K562 (cell line): Measurements from ENCODE around the gene EME2. TPM values are rescaled to one million over a fixed set of nuclear protein-coding genes. Genes with fewer than 3 reads are reported as not detected.

Experiments used
- ATAC-seq: fragments of 200-7000 bp; cut with Tn5 transposase; 3 replicates; pipeline ENCODE4 v1.9.1; 2020; ENCODE audit warnings: moderate library complexity
- BruUV-seq: library from RNA; stranded (reverse); fragments of 400-500 nt; replicated peaks from 2 replicates; lab custom pipeline; 2021; lab: Mats Ljungman, UMichigan
- CTCF ChIA-PET: fragments of 300-600 bp; formaldehyde crosslinking; extraction: SDS; loops from one replicate; lab custom pipeline; 2021; ENCODE audit warnings: low intra/inter-chr PET ratio; lab: Yijun Ruan, JAX
- POLR2A ChIA-PET: fragments of 300-600, 350-650 bp; sonication (Branson Sonifier 250); formaldehyde crosslinking; extraction: SDS; loops from one replicate; lab custom pipeline; 2021; ENCODE audit warnings: antibody characterized with exemption, inconsistent platforms; lab: Yijun Ruan, JAX
- DNase-seq, 4 experiments: peaks; one replicate each; pipeline versions ENCODE4 v3.0.0 to v3.0.0-alpha.2; 2011 to 2018; ENCODE audit warnings: low spot score in 3 of 4, mixed read lengths in 3 of 4; ENCODE audit errors: extremely low read depth in 1 of 4
- FAIRE-seq: peaks from 2 replicates; lab custom pipeline; 2011; peaks lifted over from hg19 to GRCh38; lab: Jason Lieb, UNC
- H2AFZ ChIP-seq: 2 replicates; pipeline ENCODE4 v1.6.0; 2011; ENCODE audit warnings: low read depth, low read length, control low read depth, inconsistent platforms
- H3K27ac ChIP-seq: fragments of 200-600 bp; 3 replicates; pipeline ENCODE4 v1.8.0; 2011; ENCODE audit warnings: low read depth, mild to moderate bottlenecking, control low read depth, inconsistent platforms, low read length, moderate library complexity, mixed read lengths; ENCODE audit errors: extremely low read depth
- H3K27me3 ChIP-seq, 2 experiments: fragments of 300-600 bp in 1 of 2; 2 replicates in 1 of 2; 3 replicates in 1 of 2; pipeline versions ENCODE4 v1.6.0 to v1.8.0; 2011; ENCODE audit warnings: inconsistent platforms in 2 of 2, low read length in 2 of 2, mild to moderate bottlenecking in 1 of 2, mixed read lengths in 1 of 2, moderate library complexity in 1 of 2; ENCODE audit not compliant: control insufficient read depth in 2 of 2, insufficient read depth in 2 of 2
- H3K36me3 ChIP-seq: fragments of 300-600 bp; 3 replicates; pipeline ENCODE4 v1.8.0; 2011; ENCODE audit warnings: mild to moderate bottlenecking, low read length, inconsistent platforms; ENCODE audit not compliant: control insufficient read depth, insufficient read depth
- H3K4me1 ChIP-seq, 2 experiments: fragments of 200-600 bp in 1 of 2; replicated peaks in 1 of 2; 2 replicates in 1 of 2; 3 replicates in 1 of 2; pipeline versions ENCODE4 v1.5.1 to v1.8.0; 2011; ENCODE audit warnings: inconsistent platforms in 2 of 2, low read length in 2 of 2, mild to moderate bottlenecking in 1 of 2, mixed read lengths in 1 of 2, moderate library complexity in 1 of 2; ENCODE audit not compliant: control insufficient read depth in 2 of 2, insufficient read depth in 2 of 2
- H3K4me2 ChIP-seq: 2 replicates; pipeline ENCODE4 v1.6.1; 2011; ENCODE audit warnings: low read length, control low read depth, inconsistent platforms, mixed read lengths; ENCODE audit not compliant: insufficient read depth
- H3K4me3 ChIP-seq: fragments of 200-600 bp; sonication (generic), shearing (Covaris generic); 2 replicates; pipeline ENCODE4 v1.5.1; 2016; ENCODE audit warnings: control low read depth, inconsistent platforms
- H3K79me2 ChIP-seq: fragments of 200-600 bp; 3 replicates; pipeline ENCODE4 v1.8.0; 2011; ENCODE audit warnings: low read length, inconsistent platforms; ENCODE audit not compliant: control insufficient read depth, insufficient read depth
- H3K9ac ChIP-seq, 2 experiments: 2 replicates each; pipeline versions ENCODE4 v1.6.0 to v1.6.1; 2011; ENCODE audit warnings: low read depth in 2 of 2, low read length in 2 of 2, control low read depth in 1 of 2, inconsistent platforms in 1 of 2, mild to moderate bottlenecking in 1 of 2, mixed read lengths in 1 of 2; ENCODE audit not compliant: insufficient read depth in 1 of 2
- H3K9me1 ChIP-seq: one replicate; pipeline ENCODE4 v1.6.0; 2011; ENCODE audit warnings: inconsistent platforms, mild to moderate bottlenecking, low read length, moderate library complexity; ENCODE audit not compliant: control insufficient read depth, insufficient read depth
- H3K9me3 ChIP-seq: replicated peaks from 2 replicates; pipeline ENCODE4 v1.5.1; 2011; ENCODE audit warnings: low read depth, low read length, inconsistent platforms; ENCODE audit not compliant: control insufficient read depth, insufficient read depth
- H4K20me1 ChIP-seq: replicated peaks from 2 replicates; pipeline ENCODE4 v1.6.1; 2011; ENCODE audit warnings: low read length, inconsistent platforms, mixed read lengths; ENCODE audit not compliant: control insufficient read depth, insufficient read depth
- KLF10 ChIP-seq: fragments of 250-450 bp; sonication (Bioruptor Pico); IDR thresholded peaks from 2 replicates; pipeline ENCODE4 v1.6.1; 2021; ENCODE audit warnings: matching md5 sums
- NR2F6 ChIP-seq: fragments of 450-650 bp; formaldehyde crosslinking; IDR thresholded peaks from 2 replicates; pipeline ENCODE4 v1.4.0; 2020; ENCODE audit warnings: mild to moderate bottlenecking
- POLR2G ChIP-seq: fragments of 200-400 bp; formaldehyde crosslinking; IDR thresholded peaks from 2 replicates; pipeline ENCODE4 v1.6.1; 2017; ENCODE audit warnings: low read depth, mild to moderate bottlenecking, antibody characterized with exemption, low read length, moderate library complexity
- TEAD2 ChIP-seq: fragments of 450-650 bp; IDR thresholded peaks from 2 replicates; pipeline ENCODE4 v1.6.1; 2016; ENCODE audit warnings: missing genetic modification characterization, control low read depth, missing compliant biosample characterization
- ZBTB12 ChIP-seq: fragments of 250-450 bp; sonication (Bioruptor Pico); IDR thresholded peaks from 2 replicates; pipeline ENCODE4 v1.4.0; 2020
- ZBTB2 ChIP-seq: fragments of 450-650 bp; IDR thresholded peaks from 2 replicates; pipeline ENCODE4 v1.6.1; 2016; ENCODE audit warnings: antibody characterized with exemption
- ZNF239 ChIP-seq: fragments of 250-450 bp; sonication (Bioruptor Pico); IDR thresholded peaks from 2 replicates; pipeline ENCODE4 v1.4.0; 2020; ENCODE audit warnings: mild to moderate bottlenecking
- ZNF57 ChIP-seq: fragments of 450-650 bp; formaldehyde crosslinking; IDR thresholded peaks from 2 replicates; pipeline ENCODE4 v1.4.0; 2020; ENCODE audit warnings: mild to moderate bottlenecking, moderate library complexity
- WGBS: fragments of 100-300 bp; shearing (Covaris generic); methylation state at CpG from one replicate; pipeline ENCODE4 v1.1.6; 2016; ENCODE audit warnings: low coverage, mixed read lengths; ENCODE audit not compliant: insufficient coverage; ENCODE audit errors: missing lambda C conversion rate; 5-methylcytosine and 5-hydroxymethylcytosine counted together
- in situ Hi-C: fragments of 300-500 bp; cut with MboI; formaldehyde crosslinking; loops from 4 replicates; pipeline ENCODE4 v1.15.0; 2018; ENCODE audit warnings: inconsistent platforms, mixed read lengths
- intact Hi-C: fragments of 100-400 bp; cut with micrococcal nuclease; formaldehyde crosslinking; loops from 2 replicates; pipeline ENCODE4 v1.14.2; 2022
- polyA plus RNA-seq, 8 experiments: library from polyadenylated mRNA; depleted of rRNA in 4 of 8; stranded (reverse) in 5 of 8; unstranded in 3 of 8; fragments of >200 nt; fragmentation: Nextera tagmentation in 2 of 8; fragmentation: Illumina TruSeq in 1 of 8; extraction: Ambion mirVana in 2 of 8; extraction: Trizol in 1 of 8; gene quantifications; 2 replicates each; pipeline versions ENCODE4 v1.2.1 to v1.2.3, GENCODE V29; 2011 to 2014; ENCODE audit warnings: inconsistent platforms in 1 of 8, missing spikeins in 1 of 8
- total RNA-seq, 7 experiments: library from RNA; depleted of rRNA in 6 of 7; stranded (reverse); fragments of >200 nt in 6 of 7; fragmentation: Illumina TruSeq in 2 of 7; extraction: Trizol in 2 of 7; gene quantifications; 2 replicates each; pipeline versions ENCODE4 v1.2.1 to v1.2.3, GENCODE V29; 2011 to 2021; ENCODE audit warnings: low replicate concordance in 1 of 7

The EME2 gene
- total and polyA plus RNA-seq, 9 of the 15 experiments (the other 6 are each of a cell fraction or from before 2014, with no cell fraction given) = 0.35 to 19.9 (median 3.5) TPM

- Histone ChIP-seq H3K9me3 (no peaks in the 10 kb centered on the region), H3K4me1 (peaks cover 9 to 18% of the 10 kb centered on the region in 2 experiments; a peak in 3 of 5 replicates), H3K36me3 (peaks cover 47% of the 10 kb centered on the region; the same call in 2 of the 3 replicates), H3K9me1 (no peaks in the 10 kb centered on the region), H3K79me2 (peaks cover 21% of the 10 kb centered on the region), H3K4me2 (no peak overlapping the region), H3K27me3 (no peaks in the 10 kb centered on the region), H4K20me1 (no peaks in the 10 kb centered on the region; the same call in 1 of the 2 replicates), H3K27ac (no peak overlapping the region), H2AFZ (no peak overlapping the region), H3K4me3 (no peak overlapping the region), H3K9ac (peak overlapping the region in 1 of 2 experiments; percentile 37; a peak in 1 of 4 replicates)
- 95% methylated on average over 29 of the region's 32 CpGs for WGBS
- in situ Hi-C loops (no loop called here), intact Hi-C loops (no loop called here)
- CTCF ChIA-PET = no interaction called here
- ATAC-seq (no peak), DNase-seq (no peak), FAIRE-seq (no peak)
- no TSS peak for BruUV-seq
- POLR2A ChIA-PET = interaction anchor here (0.6 kb wide), 1 partner anchor 73 kb away, joined by 3 read pairs; no protein-coding TSS in a partner anchor
- TF ChIP-seq ZBTB12 (CRISPR knock-in tag) = no peak
- no peak for TF ChIP-seq ZNF57 (CRISPR knock-in tag)
- no peak for TF ChIP-seq ZBTB2
- peak; percentile 37; the same call in 1 of the 2 replicates for TF ChIP-seq POLR2G
- TF ChIP-seq NR2F6 (CRISPR knock-in tag) = no peak
- TF ChIP-seq KLF10 (CRISPR knock-in tag) = no peak
- TF ChIP-seq ZNF239 = no peak
- TF ChIP-seq TEAD2 (tag) = no peak
These were observed 45.7 kb upstream of the EME2 start for GRCh38 chr16:1726661-1727502.
